OCI-LY1 (cell line): Measurements from ENCODE around the gene PTPN14.

Experiments used
- CTCF ChIP-seq: fragments of 200-600 bp; sonication (generic), shearing (Covaris generic); IDR thresholded peaks from 2 replicates; pipeline ENCODE4 v1.5.1; 2017; ENCODE audit warnings: mild to moderate bottlenecking, antibody characterized with exemption, low read length, moderate library complexity, mixed read lengths
- EZH2 ChIP-seq: fragments of 200-600 bp; sonication (generic), shearing (Covaris generic); IDR thresholded peaks from 2 replicates; pipeline ENCODE4 v1.8.0; 2017; ENCODE audit warnings: borderline replicate concordance, mixed run types, mild to moderate bottlenecking, antibody characterized with exemption, low read length, moderate library complexity, mixed read lengths

GRCh38 chr1:214393086-214393485, 158.3 kb downstream of the PTPN14 start:
- no peak for TF ChIP-seq CTCF
- no peak for TF ChIP-seq EZH2
